ENCODE results near the gene HLCS.
A peak's percentile ranks its signal among the peaks of the same experiment; 100 is the strongest.

HLCS gene

DNA sequence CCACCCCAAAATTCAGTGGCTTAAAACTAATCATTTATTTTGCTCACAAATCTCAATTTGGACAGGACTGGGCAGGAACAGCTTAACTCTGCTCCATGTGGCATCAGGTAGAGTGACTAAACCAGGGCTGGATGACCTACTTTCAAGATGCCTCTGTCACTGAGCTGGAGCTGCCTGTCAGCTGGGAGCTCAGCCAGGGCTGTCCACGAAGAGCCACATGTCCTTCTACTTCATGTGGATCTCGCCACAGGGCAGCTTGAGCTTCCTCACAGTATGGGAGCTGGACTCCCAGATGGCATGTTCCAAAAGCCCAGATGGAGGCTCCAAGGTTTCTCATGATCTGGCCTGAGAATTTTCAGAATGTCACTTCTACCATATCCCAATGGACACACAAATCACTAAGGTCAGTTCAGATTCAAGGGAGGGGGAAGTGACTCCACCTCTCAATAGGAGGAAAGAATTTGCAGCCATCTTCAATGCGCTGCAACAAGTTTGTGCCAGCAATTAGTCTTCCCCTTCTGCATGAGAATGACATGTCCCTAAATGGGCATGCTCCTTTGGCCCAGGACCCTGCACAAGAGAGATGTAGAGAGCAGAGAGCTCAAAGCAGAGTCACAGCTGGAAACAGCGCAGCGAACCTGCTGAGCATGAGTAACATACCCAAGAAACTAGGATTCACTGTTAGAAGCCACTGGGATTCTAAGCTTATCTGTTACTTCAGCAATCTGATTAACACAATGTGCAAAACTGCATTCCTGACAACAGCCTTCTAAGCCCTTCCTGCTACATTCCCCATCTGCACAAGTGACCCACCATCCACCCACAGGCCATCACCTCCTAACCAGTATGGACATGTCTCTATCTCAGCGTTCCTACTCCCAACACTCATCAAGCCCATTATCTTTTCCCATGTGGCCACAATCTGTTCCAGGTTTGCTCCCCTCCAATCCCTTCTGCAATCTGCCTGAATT lies 17.0 kb downstream of the HLCS start:
- DNase-seq (ENCODE audit: insufficient read length, low spot score): no peak
- no peak for TF ChIP-seq POLR2A (IDR thresholded peaks at IDR 0.05; ENCODE audit: low read depth, low read length)
- FAIRE-seq: no peak

DNA sequence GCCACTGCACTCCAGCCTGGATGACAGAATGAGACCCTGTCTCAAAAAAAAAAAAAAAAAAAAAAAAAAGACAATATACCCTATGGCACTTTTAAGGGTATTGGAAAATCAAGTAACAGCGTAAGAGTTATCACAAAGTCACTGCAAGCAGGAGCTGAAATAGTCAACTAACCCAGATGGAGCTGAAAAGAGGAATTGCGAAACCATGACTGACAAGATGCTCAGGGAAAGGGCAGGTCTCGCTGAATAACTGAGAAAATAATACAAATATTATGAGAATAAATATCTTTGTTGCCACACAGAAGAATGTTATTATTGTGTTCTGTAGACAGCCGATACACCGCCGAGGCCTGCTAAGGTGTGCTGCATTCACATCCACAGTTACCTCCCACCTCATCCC lies 17.8 kb downstream of the HLCS start:
- DNase-seq (ENCODE audit: insufficient read length, low spot score) (no peak), FAIRE-seq (no peak)
- no peak for TF ChIP-seq POLR2A (IDR thresholded peaks at IDR 0.05; ENCODE audit: low read depth, low read length)

DNA sequence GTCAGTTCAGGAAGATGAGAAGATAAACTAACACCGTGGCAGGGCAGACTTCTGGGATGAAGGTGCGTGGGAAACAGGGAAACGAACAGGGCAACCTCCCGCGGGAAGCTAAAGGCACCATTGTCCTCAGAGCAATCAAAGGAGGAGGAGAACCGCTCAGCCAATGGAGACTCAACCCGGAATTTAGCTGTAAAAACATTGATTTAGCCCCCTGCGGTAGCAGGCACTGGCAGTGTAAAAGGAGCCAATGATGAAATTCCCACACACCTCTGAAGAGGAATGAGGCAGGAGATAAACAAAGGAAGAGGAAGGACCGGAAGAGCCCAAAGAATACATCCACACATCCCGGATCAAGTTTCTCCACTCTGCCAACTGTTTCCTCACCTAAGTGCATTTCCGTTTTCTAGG lies 19.5 kb downstream of the HLCS start:
- FAIRE-seq: no peak
- no peak for TF ChIP-seq POLR2A (IDR thresholded peaks at IDR 0.05; ENCODE audit: low read depth, low read length)
- no peak for DNase-seq (ENCODE audit: insufficient read length, low spot score)

DNA sequence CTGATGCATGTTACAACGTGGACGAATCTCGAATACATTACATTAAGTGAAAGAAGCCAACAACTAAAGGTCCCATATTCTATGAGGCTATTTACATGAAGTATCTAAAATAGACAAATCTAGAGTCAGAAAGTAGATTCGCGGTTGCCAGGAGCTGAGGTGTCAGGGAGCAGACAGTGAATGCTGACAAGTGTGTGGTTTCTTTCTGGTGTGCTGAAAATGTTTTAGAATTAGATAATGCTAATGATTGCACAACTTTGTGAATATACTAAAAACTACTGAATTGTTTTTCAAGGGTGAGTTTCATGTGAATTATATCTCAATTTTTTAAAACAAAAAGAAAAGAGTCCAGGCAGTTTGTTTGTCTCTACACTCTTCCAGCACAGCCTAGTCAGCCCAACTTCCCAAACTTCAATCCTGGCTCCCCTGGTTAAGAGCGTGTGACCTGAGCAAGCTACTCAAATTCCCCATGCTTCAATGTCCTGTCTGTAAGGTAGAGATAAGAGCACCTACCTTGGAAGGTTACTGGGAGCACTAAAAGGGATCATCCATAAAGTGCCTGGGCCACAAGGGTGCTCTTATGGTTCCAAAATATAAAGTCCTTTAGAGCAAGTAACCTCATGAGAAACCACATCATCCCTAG lies 20.9 kb downstream of the HLCS start:
- DNase-seq (ENCODE audit: insufficient read length, low spot score): no peak
- FAIRE-seq: no peak
- no peak for TF ChIP-seq POLR2A (IDR thresholded peaks at IDR 0.05; ENCODE audit: low read depth, low read length)

DNA sequence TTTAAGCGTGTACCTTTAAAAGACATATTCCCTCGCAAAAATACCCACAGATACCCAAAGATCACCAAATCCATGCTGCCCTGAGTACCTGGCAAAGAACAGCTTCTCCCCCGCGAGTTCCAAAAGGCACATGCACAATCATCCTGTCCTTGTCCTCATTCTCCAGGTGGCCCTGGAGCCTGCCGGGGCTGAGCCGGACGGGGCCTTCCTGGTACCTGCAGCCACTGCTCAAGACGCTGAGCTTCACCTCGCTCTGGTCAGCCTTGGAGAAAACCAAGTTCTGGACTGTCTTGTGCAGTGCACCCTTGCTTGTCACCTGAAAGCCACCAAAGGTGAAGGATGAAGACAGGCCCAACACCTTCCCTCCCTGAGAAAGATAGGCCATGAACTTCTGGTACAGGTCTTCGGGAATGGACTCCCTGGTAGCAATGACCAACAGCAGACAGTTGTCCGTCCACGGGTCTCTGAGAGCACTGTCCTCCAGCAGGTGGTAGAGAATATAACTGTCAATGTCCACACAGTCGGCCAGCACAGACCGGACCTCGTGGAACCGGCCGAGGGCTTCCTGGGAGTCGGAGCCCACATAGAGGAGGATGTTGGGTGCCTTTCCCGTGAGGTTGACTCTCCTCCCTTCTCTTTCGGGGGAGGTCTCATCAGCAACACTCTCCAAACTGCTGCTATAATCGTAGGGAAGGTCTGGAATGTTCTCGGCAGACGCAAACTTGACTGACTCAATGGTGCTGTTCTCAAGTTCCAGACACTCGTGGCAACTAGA lies 29.9 kb downstream of the HLCS start:
- no peak for FAIRE-seq
- TF ChIP-seq POLR2A (IDR thresholded peaks at IDR 0.05; ENCODE audit: low read depth, low read length): no peak
- DNase-seq (ENCODE audit: insufficient read length, low spot score): no peak

DNA sequence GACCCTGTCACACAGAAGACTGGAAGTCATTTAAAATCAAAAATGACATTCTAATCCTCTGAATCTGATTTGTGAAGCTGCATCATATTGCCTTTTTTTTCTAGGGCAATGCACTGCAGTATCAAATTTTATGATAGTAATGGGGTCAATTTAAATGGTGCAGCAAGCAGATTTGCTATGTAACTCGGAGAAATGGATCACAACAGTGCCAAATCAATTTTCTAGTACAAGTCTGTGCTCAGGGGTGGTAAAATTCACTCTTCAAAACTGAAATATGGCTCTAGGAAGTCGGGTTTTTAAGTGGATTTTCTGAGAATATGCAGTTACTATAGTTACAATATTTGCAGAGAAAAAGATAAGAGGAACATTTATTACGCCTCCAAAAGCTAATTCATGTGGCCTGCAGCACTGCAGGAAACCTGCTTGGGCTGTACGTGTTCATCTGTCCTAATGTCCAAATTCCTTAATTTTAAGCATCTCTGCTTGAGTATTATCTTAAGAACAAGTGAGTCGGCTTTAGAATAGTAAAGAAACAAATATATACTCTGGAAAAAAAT lies 31.5 kb downstream of the HLCS start:
- no peak for TF ChIP-seq POLR2A (IDR thresholded peaks at IDR 0.05; ENCODE audit: low read depth, low read length)
- DNase-seq (ENCODE audit: insufficient read length, low spot score): no peak
- FAIRE-seq: no peak

DNA sequence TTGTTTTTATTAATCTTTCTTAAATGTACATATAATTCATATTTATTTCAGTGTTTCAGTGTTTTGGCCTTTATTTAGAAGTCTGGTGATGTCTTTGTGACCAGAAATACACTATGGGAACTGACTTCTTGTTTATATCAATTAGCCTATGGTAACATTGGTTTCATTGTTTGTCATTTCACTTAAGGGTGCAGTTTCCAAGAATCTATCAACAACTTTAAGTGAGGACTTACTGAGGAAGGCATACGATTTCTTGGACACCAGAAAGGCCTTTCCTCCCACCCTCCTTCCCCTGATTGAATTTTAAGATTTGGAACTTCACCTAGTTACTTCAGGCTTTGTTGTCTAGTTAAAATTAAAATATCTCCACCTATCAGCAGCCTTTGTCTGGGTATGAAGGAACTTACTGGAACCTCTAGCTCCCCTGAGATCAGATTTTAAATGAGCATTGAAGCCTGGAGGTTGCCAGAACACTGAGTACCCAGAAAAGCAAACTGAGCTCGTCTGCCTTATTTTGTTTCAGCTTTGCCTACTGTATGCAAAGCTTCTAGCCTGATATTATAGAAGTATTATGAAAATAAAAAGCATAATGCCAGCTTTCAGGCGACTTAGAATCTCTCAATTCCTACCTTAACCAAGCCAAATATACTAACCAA lies 34.2 kb downstream of the HLCS start:
- DNase-seq (ENCODE audit: insufficient read length, low spot score): no peak
- TF ChIP-seq POLR2A (IDR thresholded peaks at IDR 0.05; ENCODE audit: low read depth, low read length): no peak
- no peak for FAIRE-seq

DNA sequence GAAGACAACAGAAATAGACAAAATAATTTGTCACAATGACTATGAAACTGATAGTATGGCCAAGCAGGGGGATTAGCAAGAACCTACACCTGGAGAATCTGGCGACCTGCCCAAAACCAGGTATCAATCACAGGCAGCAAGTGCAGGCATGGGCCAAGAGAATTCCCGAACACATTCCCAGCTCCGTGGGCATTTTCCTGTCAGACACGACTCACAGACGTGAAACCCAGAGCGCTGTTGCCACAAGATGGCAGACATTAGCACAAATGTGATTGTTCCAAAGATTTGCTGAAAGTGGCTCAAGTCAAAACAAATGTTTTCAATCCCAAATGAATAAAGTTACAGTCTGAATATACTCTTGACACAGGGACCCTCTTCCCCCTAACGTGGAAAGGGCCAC lies 36.8 kb downstream of the HLCS start:
- DNase-seq (ENCODE audit: insufficient read length, low spot score) (no peak), FAIRE-seq (no peak)
- no peak for TF ChIP-seq POLR2A (IDR thresholded peaks at IDR 0.05; ENCODE audit: low read depth, low read length)

DNA sequence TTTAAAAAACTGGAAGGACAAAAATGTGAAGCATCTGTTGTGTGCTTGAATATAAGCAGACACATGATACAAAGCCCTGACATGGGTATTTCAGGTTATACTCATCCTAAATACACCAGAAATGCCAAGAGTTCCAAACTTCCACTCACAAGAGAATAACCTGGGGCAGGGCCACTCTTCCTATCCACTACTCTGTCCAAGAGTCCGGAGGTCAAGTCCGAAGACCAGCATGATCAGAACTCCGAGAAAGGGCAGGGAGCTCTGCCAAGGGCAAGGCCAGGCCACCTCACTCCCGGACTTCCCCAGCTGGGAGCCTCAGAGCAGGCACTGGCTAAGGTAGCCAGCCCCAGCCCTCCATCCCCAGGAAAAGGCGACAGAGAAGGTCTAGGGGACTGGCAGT lies 37.5 kb downstream of the HLCS start:
- DNase-seq (ENCODE audit: insufficient read length, low spot score) (no peak), FAIRE-seq (no peak)
- no peak for TF ChIP-seq POLR2A (IDR thresholded peaks at IDR 0.05; ENCODE audit: low read depth, low read length)

DNA sequence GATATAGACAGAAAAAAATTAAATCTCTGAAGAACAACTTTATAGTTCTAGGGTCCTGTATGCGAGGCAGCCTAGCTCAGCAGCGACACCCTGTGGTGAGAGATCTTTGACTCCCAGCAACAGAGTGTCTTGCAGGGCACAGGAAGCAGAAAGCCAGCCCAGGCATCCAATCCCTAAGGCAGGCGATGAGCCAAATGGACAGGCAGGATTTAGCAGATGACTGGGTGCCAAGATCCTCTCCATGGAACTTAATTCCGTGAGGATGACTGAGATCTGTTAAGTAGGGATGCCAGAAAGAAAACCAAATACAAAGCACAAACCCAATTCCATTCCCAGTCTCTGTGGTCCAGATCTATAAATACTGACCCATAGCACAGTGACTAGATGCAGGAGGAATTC lies 38.8 kb downstream of the HLCS start:
- peak; percentile 84 for FAIRE-seq
- no peak for TF ChIP-seq POLR2A (IDR thresholded peaks at IDR 0.05; ENCODE audit: low read depth, low read length)
- peak; percentile 84 for DNase-seq (ENCODE audit: insufficient read length, low spot score)

DNA sequence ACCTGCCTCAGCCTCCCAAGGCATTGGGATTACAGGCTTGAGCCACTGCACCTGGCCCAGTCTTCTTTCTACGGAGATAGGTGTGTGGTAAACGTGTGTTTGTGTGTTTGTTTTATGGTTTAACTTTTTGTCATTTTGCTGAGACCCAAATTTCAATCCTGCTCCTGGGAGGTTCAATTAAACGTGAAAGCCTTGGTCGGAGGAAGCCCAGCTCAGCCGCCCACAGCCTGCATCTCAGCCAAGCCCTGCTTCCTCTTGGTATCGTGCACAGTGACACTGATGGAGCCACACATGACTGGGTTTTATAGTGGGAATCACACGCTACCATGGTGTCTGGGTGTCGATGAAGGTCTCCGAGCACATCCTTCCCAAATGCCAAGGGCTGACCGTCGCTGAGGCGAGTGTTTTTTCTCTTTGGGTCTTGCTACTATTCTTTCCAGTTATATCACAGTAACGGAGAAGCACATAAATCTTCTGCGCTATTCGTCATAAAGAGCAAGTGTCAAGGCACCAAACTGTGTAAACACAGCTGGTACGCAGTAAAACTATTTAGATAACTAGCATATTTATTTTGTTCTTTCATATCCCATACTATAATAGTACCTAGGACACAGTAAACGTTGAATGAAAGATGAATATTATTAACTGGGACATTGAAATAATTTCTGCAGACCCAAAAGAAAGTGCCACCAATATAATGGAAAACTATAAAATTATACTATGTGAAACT lies 39.3 kb downstream of the HLCS start:
- TF ChIP-seq POLR2A (IDR thresholded peaks at IDR 0.05; ENCODE audit: low read depth, low read length): no peak
- DNase-seq (ENCODE audit: insufficient read length, low spot score) (no peak), FAIRE-seq (no peak)

DNA sequence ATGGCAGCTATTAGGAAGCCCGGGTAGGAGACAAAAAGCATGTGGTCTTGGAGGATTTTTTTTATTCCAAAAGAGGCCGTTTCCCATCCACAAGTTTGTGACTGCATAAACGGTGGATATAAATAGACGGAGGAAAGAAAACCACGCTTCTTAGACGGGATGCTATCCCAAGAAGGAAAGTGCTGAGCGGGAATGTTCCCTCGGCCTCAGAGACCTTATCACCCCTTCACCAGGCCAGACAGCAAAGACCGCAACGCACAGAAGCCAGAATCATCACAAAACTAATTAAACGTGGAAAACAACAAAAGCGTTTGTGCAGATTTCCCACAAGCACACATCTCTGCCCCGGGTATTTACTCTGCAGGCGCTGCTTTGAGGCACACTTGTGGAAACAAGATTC lies 43.2 kb downstream of the HLCS start:
- FAIRE-seq (no peak), DNase-seq (ENCODE audit: insufficient read length, low spot score) (no peak)
- no peak for TF ChIP-seq POLR2A (IDR thresholded peaks at IDR 0.05; ENCODE audit: low read depth, low read length)

DNA sequence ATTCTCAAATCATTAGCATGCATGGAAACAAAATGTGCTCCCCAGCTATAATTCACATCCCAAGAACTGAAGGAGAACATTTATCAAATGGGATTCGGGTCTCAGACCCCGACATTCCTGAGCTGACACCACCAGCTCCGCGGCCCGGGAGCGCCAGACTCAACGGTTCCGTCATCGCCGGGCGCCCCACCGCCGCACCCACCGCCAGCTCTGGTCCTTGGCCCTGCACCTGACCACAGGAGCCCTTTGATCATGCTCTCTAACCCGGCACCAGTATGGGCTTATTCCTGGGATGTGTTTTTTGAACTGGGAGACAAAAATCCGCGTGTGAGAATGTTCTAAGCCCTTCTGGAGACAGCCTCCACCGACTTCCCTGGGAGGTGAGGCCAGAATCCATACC lies 43.6 kb downstream of the HLCS start:
- DNase-seq (ENCODE audit: insufficient read length, low spot score) (no peak), FAIRE-seq (no peak)
- TF ChIP-seq POLR2A (IDR thresholded peaks at IDR 0.05; ENCODE audit: low read depth, low read length): no peak

All from H54 (cell line).